ENCODE results near the gene CATSPER3.

The CATSPER3 gene

GRCh38 chr5:135050244-135050767, 82.6 kb downstream of the CATSPER3 start:
- no peak overlapping the region for H3K4me3 ChIP-seq (ENCODE audit: control insufficient read depth, low read depth, low read length)
- no peak for DNase-seq (ENCODE audit: low read depth)
- TF ChIP-seq, protein P1, sequence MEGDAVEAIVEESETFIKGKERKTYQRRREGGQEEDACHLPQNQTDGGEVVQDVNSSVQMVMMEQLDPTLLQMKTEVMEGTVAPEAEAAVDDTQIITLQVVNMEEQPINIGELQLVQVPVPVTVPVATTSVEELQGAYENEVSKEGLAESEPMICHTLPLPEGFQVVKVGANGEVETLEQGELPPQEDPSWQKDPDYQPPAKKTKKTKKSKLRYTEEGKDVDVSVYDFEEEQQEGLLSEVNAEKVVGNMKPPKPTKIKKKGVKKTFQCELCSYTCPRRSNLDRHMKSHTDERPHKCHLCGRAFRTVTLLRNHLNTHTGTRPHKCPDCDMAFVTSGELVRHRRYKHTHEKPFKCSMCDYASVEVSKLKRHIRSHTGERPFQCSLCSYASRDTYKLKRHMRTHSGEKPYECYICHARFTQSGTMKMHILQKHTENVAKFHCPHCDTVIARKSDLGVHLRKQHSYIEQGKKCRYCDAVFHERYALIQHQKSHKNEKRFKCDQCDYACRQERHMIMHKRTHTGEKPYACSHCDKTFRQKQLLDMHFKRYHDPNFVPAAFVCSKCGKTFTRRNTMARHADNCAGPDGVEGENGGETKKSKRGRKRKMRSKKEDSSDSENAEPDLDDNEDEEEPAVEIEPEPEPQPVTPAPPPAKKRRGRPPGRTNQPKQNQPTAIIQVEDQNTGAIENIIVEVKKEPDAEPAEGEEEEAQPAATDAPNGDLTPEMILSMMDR (IDR thresholded peaks at IDR 0.05; ENCODE audit: control insufficient read depth, insufficient read depth, low read depth, low read length, missing control alignments), result no peak

- H3K4me3 ChIP-seq (ENCODE audit: control insufficient read depth, low read depth, low read length), result no peak overlapping the region
- TF ChIP-seq, protein P1 (IDR thresholded peaks at IDR 0.05; ENCODE audit: control insufficient read depth, insufficient read depth, low read depth, low read length, missing control alignments), result no peak
- DNase-seq (ENCODE audit: low read depth), result no peak
These were observed 83.7 kb downstream of the CATSPER3 start for GRCh38 chr5:135051399-135051798.

DNA sequence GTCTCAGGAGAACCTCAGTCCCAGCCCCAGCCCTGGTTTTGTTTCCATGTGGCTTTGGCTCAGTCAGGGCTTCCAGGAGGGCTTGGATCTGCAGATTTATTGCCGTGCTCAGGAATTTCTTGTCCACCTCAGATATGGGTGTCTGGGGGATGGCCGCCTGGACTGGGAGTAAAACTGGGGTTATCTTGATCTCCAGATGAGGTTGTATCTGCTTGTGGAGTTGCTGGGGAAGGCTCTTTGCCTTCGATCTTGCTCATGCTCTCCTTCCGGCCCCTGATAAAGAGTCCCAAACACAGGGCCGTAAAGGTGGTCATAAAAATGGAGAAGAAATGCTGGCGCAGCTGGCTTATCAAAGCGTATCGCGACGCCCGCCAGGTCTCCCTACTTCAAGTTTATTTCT, 84.2 kb downstream of the CATSPER3 start:
- H3K4me3 ChIP-seq (ENCODE audit: control insufficient read depth, low read depth, low read length), result no peak overlapping the region
- TF ChIP-seq, protein P1 (IDR thresholded peaks at IDR 0.05; ENCODE audit: control insufficient read depth, insufficient read depth, low read depth, low read length, missing control alignments), result no peak
- DNase-seq (ENCODE audit: low read depth), result no peak

DNA sequence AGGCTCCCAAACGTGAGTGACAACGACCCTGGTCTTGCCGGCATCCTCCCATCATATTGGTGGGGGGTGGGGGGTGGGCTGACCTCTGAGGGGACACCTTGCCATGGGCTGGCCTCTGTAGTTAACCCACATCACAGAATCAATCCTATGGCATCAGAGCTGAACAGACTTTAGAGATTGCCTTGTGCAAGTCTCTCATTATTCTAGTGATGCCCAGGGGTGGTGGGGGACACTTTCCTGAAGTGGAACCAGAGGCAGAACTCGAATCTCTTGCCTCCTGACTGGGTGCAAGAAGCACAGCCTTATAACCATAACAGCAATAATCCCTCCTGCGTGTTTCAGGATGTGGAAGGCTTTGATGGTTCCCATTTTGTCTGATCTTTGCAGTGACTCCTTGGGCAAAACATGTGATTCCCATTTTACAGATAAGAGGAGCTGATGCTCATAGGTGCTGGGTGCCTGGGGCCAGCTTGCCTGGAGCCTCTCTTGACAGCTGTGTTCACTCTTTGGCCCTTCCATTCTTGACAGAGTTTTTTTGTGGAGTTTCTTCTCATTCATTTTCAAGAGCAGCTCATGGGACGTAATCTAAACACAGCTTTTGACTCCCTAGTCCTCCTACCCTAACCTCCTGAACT, 84.9 kb downstream of the CATSPER3 start:
- no peak overlapping the region for H3K4me3 ChIP-seq (ENCODE audit: control insufficient read depth, low read depth, low read length)
- TF ChIP-seq, protein P1 (IDR thresholded peaks at IDR 0.05; ENCODE audit: control insufficient read depth, insufficient read depth, low read depth, low read length, missing control alignments), result no peak
- no peak for DNase-seq (ENCODE audit: low read depth)

- TF ChIP-seq, protein P1 (IDR thresholded peaks at IDR 0.05; ENCODE audit: control insufficient read depth, insufficient read depth, low read depth, low read length, missing control alignments), result no peak
- no peak overlapping the region for H3K4me3 ChIP-seq (ENCODE audit: control insufficient read depth, low read depth, low read length)
- no peak for DNase-seq (ENCODE audit: low read depth)
These were observed 85.6 kb downstream of the CATSPER3 start for GRCh38 chr5:135053278-135053677.

DNA sequence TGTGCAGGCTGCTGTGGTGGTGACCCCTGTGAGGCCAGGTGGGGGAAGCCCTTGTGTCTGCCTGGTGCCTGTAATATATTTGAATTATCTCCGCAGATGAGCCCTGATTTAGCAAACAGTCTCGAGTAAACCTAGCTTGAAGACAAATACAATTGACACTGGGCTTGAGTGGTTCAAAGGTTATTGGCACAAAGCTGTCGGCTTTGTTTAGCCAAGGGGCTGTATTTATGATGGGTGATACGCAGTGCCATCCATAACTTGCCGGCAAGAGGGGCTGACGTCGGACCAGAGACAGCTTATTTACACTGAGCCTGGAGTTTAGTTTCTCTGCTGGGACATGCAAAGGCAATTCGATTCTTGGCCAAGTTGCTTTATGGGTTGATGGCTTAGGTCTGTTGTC, 86.3 kb downstream of the CATSPER3 start:
- TF ChIP-seq, protein P1 (IDR thresholded peaks at IDR 0.05; ENCODE audit: control insufficient read depth, insufficient read depth, low read depth, low read length, missing control alignments), result no peak
- H3K4me3 ChIP-seq (ENCODE audit: control insufficient read depth, low read depth, low read length), result no peak overlapping the region
- DNase-seq (ENCODE audit: low read depth), result no peak

Data from AG09309 (cell line).